ENCODE data around the gene ANP32B.
"Not testable (repeated sequence)": the region's sequence is repeated elsewhere in the genome, so short reads cannot be mapped to it uniquely, and the experiment has no call there.

ANP32B gene

GRCh38 chr9:97994703-97995102, 11.6 kb downstream of the ANP32B start:
- no peak for DNase-seq

- DNase-seq, result not testable (repeated sequence)
Observed at GRCh38 chr9:97996676-97997075, 13.5 kb downstream of the ANP32B start.

GRCh38 chr9:97997330-97998276, 14.5 kb downstream of the ANP32B start:
- no peak for DNase-seq

GRCh38 chr9:98002808-98003207, 19.7 kb downstream of the ANP32B start:
- DNase-seq, result no peak

GRCh38 chr9:98006127-98006796, 23.1 kb downstream of the ANP32B start:
- no peak for DNase-seq

- DNase-seq, result no peak
Observed at GRCh38 chr9:98007251-98007928, 24.2 kb downstream of the ANP32B start.

- DNase-seq, result no peak
Observed at GRCh38 chr9:98008764-98009163, 25.6 kb downstream of the ANP32B start.

GRCh38 chr9:98009437-98009836, 26.3 kb downstream of the ANP32B start:
- DNase-seq, result no peak

- no peak for DNase-seq
Observed at GRCh38 chr9:98009936-98010335, 26.8 kb downstream of the ANP32B start.

- no peak for DNase-seq
Observed at GRCh38 chr9:98010445-98010844, 27.3 kb downstream of the ANP32B start.

GRCh38 chr9:98011122-98011521, 28.0 kb downstream of the ANP32B start:
- no peak for DNase-seq

- no peak for DNase-seq
Observed at GRCh38 chr9:98016137-98016680, 33.1 kb downstream of the ANP32B start.

GRCh38 chr9:98017306-98017705, 34.2 kb downstream of the ANP32B start:
- DNase-seq, result no peak

GRCh38 chr9:98018347-98018746, 35.2 kb downstream of the ANP32B start:
- DNase-seq, result no peak

- no peak for DNase-seq
Observed at GRCh38 chr9:98019098-98019497, 36.0 kb downstream of the ANP32B start.

GRCh38 chr9:98019869-98020268, 36.7 kb downstream of the ANP32B start:
- not testable (repeated sequence) for DNase-seq

GRCh38 chr9:98020476-98021145, 37.5 kb downstream of the ANP32B start:
- DNase-seq, result no peak

- DNase-seq, result no peak
Observed at GRCh38 chr9:98021306-98022040, 38.3 kb downstream of the ANP32B start.

- DNase-seq, result no peak
Observed at GRCh38 chr9:98022447-98022846, 39.3 kb downstream of the ANP32B start.

- no peak for DNase-seq
Observed at GRCh38 chr9:98024702-98025101, 41.6 kb downstream of the ANP32B start.

- DNase-seq, result no peak
Observed at GRCh38 chr9:98031169-98031568, 48.0 kb downstream of the ANP32B start.

- no peak for DNase-seq
Observed at GRCh38 chr9:98031935-98032334, 48.8 kb downstream of the ANP32B start.

All from NCI-H2227 treated with DMSO at 0.1 percent for 48 hours (cell line).